ENCODE data around the gene FADS2.

FADS2 gene

GRCh38 chr11:61864814-61865775 is 37.0 kb downstream of the FADS2 start:
- TF ChIP-seq PKNOX1 (IDR thresholded peaks at IDR 0.05), result no peak
- TF ChIP-seq ZNF384 (IDR thresholded peaks at IDR 0.05), result no peak
- no peak for TF ChIP-seq HDGF (IDR thresholded peaks at IDR 0.05; ENCODE audit: borderline replicate concordance)
- no peak for TF ChIP-seq SUZ12 (IDR thresholded peaks at IDR 0.05)
- TF ChIP-seq NFRKB (IDR thresholded peaks at IDR 0.05), result no peak
- no peak for TF ChIP-seq FOXK2 (IDR thresholded peaks at IDR 0.05)
- no peak for TF ChIP-seq FOXA1 (IDR thresholded peaks at IDR 0.05)
- no peak for TF ChIP-seq SP1 (IDR thresholded peaks at IDR 0.05)
- no peak for TF ChIP-seq TARDBP (IDR thresholded peaks at IDR 0.05)
- no peak for TF ChIP-seq LEF1 (IDR thresholded peaks at IDR 0.05; ENCODE audit: borderline replicate concordance)
- no peak for TF ChIP-seq L3MBTL2 (conservative IDR thresholded peaks at IDR 0.05)
- no peak for TF ChIP-seq ELF4 (IDR thresholded peaks at IDR 0.05)
- TF ChIP-seq ARNT (IDR thresholded peaks at IDR 0.05), result no peak
- TF ChIP-seq FOXM1 (IDR thresholded peaks at IDR 0.05; ENCODE audit: borderline replicate concordance), result no peak
- no peak for TF ChIP-seq CTBP1 (IDR thresholded peaks at IDR 0.05; ENCODE audit: borderline replicate concordance)
- no peak for TF ChIP-seq BHLHE40 (IDR thresholded peaks at IDR 0.05; ENCODE audit: borderline replicate concordance)
- no peak for DNase-seq (ENCODE audit: extremely low spot score)
- ChIA-PET POLR2A (no interaction called here), CTCF (no interaction called here)

GRCh38 chr11:61866231-61866957 is 38.3 kb downstream of the FADS2 start:
- CTCF ChIA-PET, result interaction anchor here (1.4 kb wide), 1 partner anchor 9 kb away, joined by 3 read pairs; no protein-coding TSS in a partner anchor
- TF ChIP-seq ARNT (IDR thresholded peaks at IDR 0.05) (no peak), HDGF (IDR thresholded peaks at IDR 0.05; ENCODE audit: borderline replicate concordance) (no peak), LEF1 (IDR thresholded peaks at IDR 0.05; ENCODE audit: borderline replicate concordance) (no peak), PKNOX1 (IDR thresholded peaks at IDR 0.05) (no peak), FOXM1 (IDR thresholded peaks at IDR 0.05; ENCODE audit: borderline replicate concordance) (no peak), CTBP1 (IDR thresholded peaks at IDR 0.05; ENCODE audit: borderline replicate concordance) (no peak), ELF4 (IDR thresholded peaks at IDR 0.05) (no peak), L3MBTL2 (conservative IDR thresholded peaks at IDR 0.05) (no peak), ZNF384 (IDR thresholded peaks at IDR 0.05) (no peak), FOXA1 (IDR thresholded peaks at IDR 0.05) (no peak), SUZ12 (IDR thresholded peaks at IDR 0.05) (no peak), TARDBP (IDR thresholded peaks at IDR 0.05) (no peak), NFRKB (IDR thresholded peaks at IDR 0.05) (no peak), BHLHE40 (IDR thresholded peaks at IDR 0.05; ENCODE audit: borderline replicate concordance) (no peak), SP1 (IDR thresholded peaks at IDR 0.05) (no peak)
- no peak for DNase-seq (ENCODE audit: extremely low spot score)
- POLR2A ChIA-PET, result no interaction called here

GRCh38 chr11:61866958-61867343 is 38.9 kb downstream of the FADS2 start:
- TF ChIP-seq ARNT (IDR thresholded peaks at IDR 0.05), result no peak
- no peak for TF ChIP-seq ZNF384 (IDR thresholded peaks at IDR 0.05)
- TF ChIP-seq FOXM1 (IDR thresholded peaks at IDR 0.05; ENCODE audit: borderline replicate concordance), result no peak
- no peak for TF ChIP-seq FOXK2 (IDR thresholded peaks at IDR 0.05)
- no peak for TF ChIP-seq BHLHE40 (IDR thresholded peaks at IDR 0.05; ENCODE audit: borderline replicate concordance)
- no peak for TF ChIP-seq TARDBP (IDR thresholded peaks at IDR 0.05)
- no peak for TF ChIP-seq HDGF (IDR thresholded peaks at IDR 0.05; ENCODE audit: borderline replicate concordance)
- no peak for TF ChIP-seq L3MBTL2 (conservative IDR thresholded peaks at IDR 0.05)
- TF ChIP-seq PKNOX1 (IDR thresholded peaks at IDR 0.05), result no peak
- no peak for TF ChIP-seq LEF1 (IDR thresholded peaks at IDR 0.05; ENCODE audit: borderline replicate concordance)
- no peak for TF ChIP-seq FOXA1 (IDR thresholded peaks at IDR 0.05)
- no peak for TF ChIP-seq CTBP1 (IDR thresholded peaks at IDR 0.05; ENCODE audit: borderline replicate concordance)
- TF ChIP-seq SP1 (IDR thresholded peaks at IDR 0.05), result no peak
- no peak for TF ChIP-seq NFRKB (IDR thresholded peaks at IDR 0.05)
- ChIA-PET CTCF (interaction anchor here (1.4 kb wide), 1 partner anchor 8 kb away, joined by 3 read pairs; no protein-coding TSS in a partner anchor), POLR2A (no interaction called here)
- DNase-seq (ENCODE audit: extremely low spot score), result no peak

- TF ChIP-seq BHLHE40 (IDR thresholded peaks at IDR 0.05; ENCODE audit: borderline replicate concordance) (no peak), SUZ12 (IDR thresholded peaks at IDR 0.05) (no peak), FOXA1 (IDR thresholded peaks at IDR 0.05) (no peak), CTBP1 (IDR thresholded peaks at IDR 0.05; ENCODE audit: borderline replicate concordance) (no peak), LEF1 (IDR thresholded peaks at IDR 0.05; ENCODE audit: borderline replicate concordance) (no peak), NFRKB (IDR thresholded peaks at IDR 0.05) (no peak), ELF4 (IDR thresholded peaks at IDR 0.05) (no peak), HDGF (IDR thresholded peaks at IDR 0.05; ENCODE audit: borderline replicate concordance) (no peak), ARNT (IDR thresholded peaks at IDR 0.05) (no peak), PKNOX1 (IDR thresholded peaks at IDR 0.05) (no peak)
- ChIA-PET POLR2A (no interaction called here), CTCF (interaction anchor here (0.7 to 2.6 kb wide), 2 partner anchors 95 to 213 kb away, joined by 3 to 17 read pairs; no protein-coding TSS in a partner anchor)
- no peak for DNase-seq (ENCODE audit: extremely low spot score)
Measured at GRCh38 chr11:61868571-61869428, 40.7 kb downstream of the FADS2 start.

Measured in HEK293T (cell line).